ENCODE results near the gene PLEKHA5. TPM values are rescaled to one million over a fixed set of nuclear protein-coding genes. Genes with fewer than 3 reads are reported as not detected.

The PLEKHA5 gene
- total RNA-seq, 1 experiment from 2014 or later, result 6.3 TPM

- CTCF ChIA-PET, result no interaction called here
Observed at GRCh38 chr12:19322376-19322775, 192.8 kb downstream of the PLEKHA5 start.

GRCh38 chr12:19323805-19324204, 194.3 kb downstream of the PLEKHA5 start:
- BruUV-seq (replicated peaks), result no TSS peak
- H3K4me1 ChIP-seq (ENCODE audit: control insufficient read depth, insufficient read depth, low read length), result no peaks in the 10 kb centered on the region
- TF ChIP-seq REST (IDR thresholded peaks at IDR 0.05; ENCODE audit: insufficient read depth in 1 of 2, low read depth in 2 of 2, low read length in 1 of 2) (no peak), TCF7L2 (IDR thresholded peaks at IDR 0.05; ENCODE audit: low read depth, low read length) (0 out of 2 replicates have a peak, but pooled peaks have one; percentile 62), POLR2AphosphoS5 (IDR thresholded peaks at IDR 0.05; ENCODE audit: low read depth, low read length) (no peak)
- no peaks in the 10 kb centered on the region for H3K27me3 ChIP-seq (ENCODE audit: control insufficient read depth, insufficient read depth, low read length)
- no peak for ATAC-seq
- H3K9me3 ChIP-seq (ENCODE audit: control insufficient read depth, insufficient read depth, low read depth, low read length), result no peaks in the 10 kb centered on the region
- ChIA-PET CTCF (interaction anchor here (0.6 kb wide), 1 partner anchor 301 kb away, joined by 4 read pairs; no protein-coding TSS in a partner anchor), POLR2A (no interaction called here)
- intact Hi-C loops (cut with micrococcal nuclease; ENCODE audit: unreplicated experiment), result no loop called here
- no peaks in the 10 kb centered on the region for H3K36me3 ChIP-seq (ENCODE audit: control insufficient read depth, insufficient read depth, low read length)
- in situ Hi-C loops (cut with HindIII; ENCODE audit: low pct_unique_long_range_greater_than_20kb, low sequenced_read_pairs), result no loop called here
- no peak for DNase-seq (ENCODE audit: low read depth, low spot score)
- no peak overlapping the region for H3K4me3 ChIP-seq (ENCODE audit: low read depth in 2 of 2, low read length in 2 of 2)
- H3K27ac ChIP-seq (ENCODE audit: low read length), result no peak overlapping the region

More at GRCh38 chr12:19322376-19322775, 192.8 kb downstream of the PLEKHA5 start:
- Histone ChIP-seq H3K27ac (ENCODE audit: low read length) (no peak overlapping the region), H3K4me3 (ENCODE audit: low read depth in 2 of 2, low read length in 2 of 2) (no peak overlapping the region), H3K36me3 (ENCODE audit: control insufficient read depth, insufficient read depth, low read length) (no peaks in the 10 kb centered on the region), H3K27me3 (ENCODE audit: control insufficient read depth, insufficient read depth, low read length) (no peaks in the 10 kb centered on the region), H3K9me3 (ENCODE audit: control insufficient read depth, insufficient read depth, low read depth, low read length) (no peaks in the 10 kb centered on the region), H3K4me1 (ENCODE audit: control insufficient read depth, insufficient read depth, low read length) (no peaks in the 10 kb centered on the region)
- DNase-seq (ENCODE audit: low read depth, low spot score) (no peak), ATAC-seq (no peak)
- intact Hi-C loops (cut with micrococcal nuclease; ENCODE audit: unreplicated experiment) (no loop called here), in situ Hi-C loops (cut with HindIII; ENCODE audit: low pct_unique_long_range_greater_than_20kb, low sequenced_read_pairs) (no loop called here)
- POLR2A ChIA-PET, result no interaction called here
- no TSS peak for BruUV-seq (replicated peaks)
- TF ChIP-seq CTCF (IDR thresholded peaks at IDR 0.05), result no peak
- no peak for TF ChIP-seq REST (IDR thresholded peaks at IDR 0.05; ENCODE audit: insufficient read depth in 1 of 2, low read depth in 2 of 2, low read length in 1 of 2)
- no peak for TF ChIP-seq TCF7L2 (IDR thresholded peaks at IDR 0.05; ENCODE audit: low read depth, low read length)
- TF ChIP-seq SIN3A (IDR thresholded peaks at IDR 0.05; ENCODE audit: borderline replicate concordance, insufficient read depth, low read depth, low read length), result no peak
- no peak for TF ChIP-seq POLR2AphosphoS5 (IDR thresholded peaks at IDR 0.05; ENCODE audit: low read depth, low read length)
